WERI-Rb-1 (cell line): ENCODE results near the gene ZMAT2.
"Not testable (repeated sequence)": the region's sequence is repeated elsewhere in the genome, so short reads cannot be mapped to it uniquely, and the experiment has no call there.

Experiments used
- DNase-seq: peaks from one replicate; pipeline ENCODE4 v3.0.0-alpha.2; 2020
- H3K27ac ChIP-seq: fragments of 250-450 bp; sonication (Bioruptor Pico); 2 replicates; pipeline ENCODE4 v1.5.1; 2020; ENCODE audit warnings: mild to moderate bottlenecking, moderate library complexity
- H3K27me3 ChIP-seq: fragments of 250-450 bp; sonication (Bioruptor Pico); 2 replicates; pipeline ENCODE4 v1.5.1; 2021; ENCODE audit warnings: mild to moderate bottlenecking, low read depth, moderate library complexity; ENCODE audit not compliant: insufficient read depth, severe bottlenecking
- H3K36me3 ChIP-seq: fragments of 250-450 bp; sonication (Bioruptor Pico); 2 replicates; pipeline ENCODE4 v1.5.1; 2020; ENCODE audit warnings: mild to moderate bottlenecking, moderate library complexity
- H3K4me3 ChIP-seq: 2 replicates; pipeline ENCODE4 v1.5.1; 2011; ENCODE audit warnings: low read depth, mild to moderate bottlenecking, control low read depth, low read length
- H3K9me3 ChIP-seq: fragments of 250-450 bp; sonication (Bioruptor Pico); 2 replicates; pipeline ENCODE4 v1.5.1; 2021; ENCODE audit warnings: mild to moderate bottlenecking, moderate library complexity; ENCODE audit not compliant: severe bottlenecking
- TF ChIP-seq, protein P1 (sequence below): IDR thresholded peaks from 2 replicates; pipeline ENCODE4 v1.5.1; 2011; ENCODE audit warnings: low read depth, mild to moderate bottlenecking, control low read depth, inconsistent platforms, low read length

Gene ZMAT2

DNA sequence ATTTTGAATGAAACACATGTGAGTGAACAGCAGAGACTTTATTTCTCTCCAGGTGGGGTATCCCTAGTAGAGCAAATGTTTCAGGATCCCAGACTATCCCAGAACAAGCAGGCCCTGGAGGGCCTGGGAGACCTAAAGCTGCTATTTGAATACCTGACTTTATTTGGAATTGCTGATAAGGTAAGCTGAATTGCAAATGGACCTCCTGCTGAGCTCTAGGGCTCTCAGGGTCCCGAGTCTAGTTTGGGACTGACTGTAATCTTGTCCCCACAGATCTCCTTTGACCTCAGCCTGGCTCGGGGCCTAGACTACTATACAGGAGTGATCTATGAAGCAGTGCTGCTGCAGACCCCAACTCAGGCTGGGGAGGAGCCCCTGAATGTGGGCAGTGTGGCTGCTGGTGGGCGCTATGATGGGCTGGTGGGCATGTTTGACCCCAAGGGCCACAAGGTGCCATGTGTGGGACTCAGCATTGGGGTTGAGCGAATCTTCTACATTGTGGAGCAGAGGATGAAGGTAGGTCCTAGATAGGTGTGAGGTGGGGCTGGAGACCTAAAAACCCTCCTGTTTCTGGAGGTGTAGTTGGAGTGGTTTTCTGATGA is 3.3 kb upstream of the ZMAT2 start:
- Histone ChIP-seq H3K36me3 (peaks cover 80% of the 10 kb centered on the region), H3K9me3 (no peaks in the 10 kb centered on the region), H3K27ac (no peak overlapping the region), H3K27me3 (no peaks in the 10 kb centered on the region), H3K4me3 (no peak overlapping the region)
- DNase-seq = no peak
- TF ChIP-seq, protein P1, sequence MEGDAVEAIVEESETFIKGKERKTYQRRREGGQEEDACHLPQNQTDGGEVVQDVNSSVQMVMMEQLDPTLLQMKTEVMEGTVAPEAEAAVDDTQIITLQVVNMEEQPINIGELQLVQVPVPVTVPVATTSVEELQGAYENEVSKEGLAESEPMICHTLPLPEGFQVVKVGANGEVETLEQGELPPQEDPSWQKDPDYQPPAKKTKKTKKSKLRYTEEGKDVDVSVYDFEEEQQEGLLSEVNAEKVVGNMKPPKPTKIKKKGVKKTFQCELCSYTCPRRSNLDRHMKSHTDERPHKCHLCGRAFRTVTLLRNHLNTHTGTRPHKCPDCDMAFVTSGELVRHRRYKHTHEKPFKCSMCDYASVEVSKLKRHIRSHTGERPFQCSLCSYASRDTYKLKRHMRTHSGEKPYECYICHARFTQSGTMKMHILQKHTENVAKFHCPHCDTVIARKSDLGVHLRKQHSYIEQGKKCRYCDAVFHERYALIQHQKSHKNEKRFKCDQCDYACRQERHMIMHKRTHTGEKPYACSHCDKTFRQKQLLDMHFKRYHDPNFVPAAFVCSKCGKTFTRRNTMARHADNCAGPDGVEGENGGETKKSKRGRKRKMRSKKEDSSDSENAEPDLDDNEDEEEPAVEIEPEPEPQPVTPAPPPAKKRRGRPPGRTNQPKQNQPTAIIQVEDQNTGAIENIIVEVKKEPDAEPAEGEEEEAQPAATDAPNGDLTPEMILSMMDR = no peak

DNA sequence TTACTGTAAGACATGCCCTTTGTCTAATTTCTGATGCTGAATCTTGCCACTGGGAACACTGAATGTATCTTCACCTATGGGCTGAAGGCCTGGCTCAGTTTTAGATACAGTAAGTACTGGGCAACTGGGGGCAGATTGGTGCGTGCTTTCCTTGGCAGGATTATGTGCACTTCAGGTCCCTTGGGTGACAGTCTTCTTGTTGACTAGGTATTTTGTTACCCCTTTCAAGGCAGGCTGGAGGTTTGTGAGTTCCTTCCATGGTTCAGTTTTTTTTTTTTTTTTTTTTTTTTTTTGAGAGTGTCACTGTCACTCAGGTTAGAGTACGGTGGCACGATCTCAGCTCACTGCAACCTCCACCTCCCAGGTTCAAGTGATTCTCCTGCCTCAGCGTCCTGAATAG is 7.6 kb downstream of the ZMAT2 start:
- DNase-seq = no peak
- no peak overlapping the region for H3K27ac ChIP-seq
- TF ChIP-seq, protein P1 = no peak
- no peaks in the 10 kb centered on the region for H3K27me3 ChIP-seq
- H3K4me3 ChIP-seq = no peak overlapping the region
- no peaks in the 10 kb centered on the region for H3K9me3 ChIP-seq
- H3K36me3 ChIP-seq = peaks cover 40% of the 10 kb centered on the region

DNA sequence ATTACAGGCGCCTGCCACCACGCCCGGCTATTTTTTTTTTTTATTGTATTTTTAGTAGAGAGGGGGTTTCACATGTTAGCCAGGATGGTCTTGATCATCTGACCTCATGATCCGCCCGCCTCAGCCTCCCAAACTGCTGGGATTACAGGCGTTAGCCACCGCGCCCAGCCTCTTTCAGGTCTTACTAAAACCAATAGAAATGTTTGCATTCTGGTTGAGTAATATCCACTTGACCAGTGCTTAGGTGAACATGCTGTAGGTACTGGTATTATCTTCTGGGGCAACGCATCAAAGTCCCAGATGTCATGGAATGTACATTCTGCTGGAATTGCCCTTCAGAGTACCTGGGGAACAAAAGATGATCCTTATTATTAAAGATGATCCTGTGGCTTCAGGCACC is 8.5 kb downstream of the ZMAT2 start:
- DNase-seq, H3K27ac ChIP-seq, H3K4me3 ChIP-seq, H3K9me3 ChIP-seq, H3K27me3 ChIP-seq: not testable (repeated sequence)
- H3K36me3 ChIP-seq = peaks cover 30% of the 10 kb centered on the region

DNA sequence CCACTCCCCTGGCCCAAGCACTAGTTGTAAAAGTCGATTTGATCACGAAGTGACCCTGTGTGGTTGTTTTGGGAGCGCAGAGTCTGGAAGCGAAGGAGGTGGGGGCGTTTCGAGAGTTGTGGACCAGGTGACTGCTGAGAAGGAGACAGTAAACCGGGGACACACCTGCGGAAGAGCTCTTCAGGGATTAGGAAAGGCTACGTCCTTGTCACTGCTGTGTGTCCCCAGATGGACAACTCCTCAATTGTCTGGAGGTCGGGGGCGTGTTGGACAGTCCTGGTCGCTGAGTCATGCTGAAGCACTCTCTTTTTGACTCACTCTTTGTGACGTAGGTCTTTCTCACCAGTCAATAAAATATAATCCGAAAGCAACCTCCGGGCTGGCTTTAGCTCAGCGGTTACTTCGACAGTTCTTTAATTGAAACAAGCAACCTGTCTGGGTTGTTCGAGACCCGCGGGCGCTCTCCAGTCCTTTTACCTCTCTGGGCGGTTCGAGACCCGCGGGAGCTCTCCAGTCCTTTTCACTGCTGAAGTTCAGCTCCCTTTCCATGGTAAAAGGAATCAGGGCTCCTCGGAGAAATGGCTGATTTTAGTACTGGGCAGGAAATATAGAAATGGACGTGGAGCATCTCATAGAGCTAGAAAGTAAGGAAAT is 10.8 kb downstream of the ZMAT2 start:
- Histone ChIP-seq H3K27me3 (no peaks in the 10 kb centered on the region), H3K4me3 (no peak overlapping the region), H3K27ac (no peak overlapping the region), H3K9me3 (no peaks in the 10 kb centered on the region), H3K36me3 (peaks cover 11% of the 10 kb centered on the region)
- no peak for DNase-seq
- TF ChIP-seq, protein P1 = no peak

DNA sequence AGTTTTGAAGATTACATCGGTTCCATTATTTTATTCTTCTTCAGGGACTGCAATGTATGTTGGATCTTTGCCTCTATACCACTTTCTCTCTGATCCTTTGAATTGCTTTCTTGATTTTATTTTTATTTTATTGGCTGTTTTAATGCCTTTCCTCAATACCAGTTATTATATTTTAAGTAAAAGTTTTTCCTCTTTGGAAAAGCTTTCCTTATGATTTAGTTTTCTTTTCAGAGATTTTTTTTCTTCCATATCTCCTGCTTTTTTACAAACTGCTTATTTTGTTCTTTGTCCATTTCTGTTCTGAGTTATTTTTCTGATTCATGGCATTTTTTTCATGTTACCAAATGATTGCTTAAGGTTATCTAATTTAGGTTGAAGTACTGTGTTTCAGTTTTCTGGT is 11.5 kb downstream of the ZMAT2 start:
- TF ChIP-seq, protein P1 = no peak
- Histone ChIP-seq H3K4me3 (no peak overlapping the region), H3K36me3 (peaks cover 5% of the 10 kb centered on the region), H3K9me3 (no peaks in the 10 kb centered on the region), H3K27me3 (no peaks in the 10 kb centered on the region), H3K27ac (no peak overlapping the region)
- DNase-seq = no peak

DNA sequence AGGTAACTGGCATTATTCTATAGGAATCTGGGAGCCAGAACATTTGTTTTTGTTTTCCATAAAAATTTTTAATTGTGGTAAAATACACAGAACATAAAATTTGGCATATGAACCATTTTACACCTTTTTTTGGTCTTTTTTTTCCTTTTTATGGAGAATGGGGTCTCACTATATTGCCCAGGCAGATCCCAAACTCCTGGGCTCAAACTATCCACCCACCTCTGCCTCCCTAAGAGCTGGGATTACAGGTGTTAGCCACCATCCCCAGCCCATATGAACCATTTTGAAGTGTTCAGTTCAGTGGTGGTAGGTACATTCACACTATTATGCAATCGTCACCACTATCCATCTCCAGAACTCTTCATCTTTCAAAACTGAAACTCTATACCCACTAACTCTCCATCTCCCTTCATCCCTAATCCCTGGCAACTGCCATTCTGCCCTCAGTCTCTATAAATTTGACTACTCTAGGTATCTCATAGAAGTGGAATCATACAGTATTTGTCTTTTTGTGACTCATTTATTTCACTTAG is 13.4 kb downstream of the ZMAT2 start:
- Histone ChIP-seq H3K27ac (no peak overlapping the region), H3K27me3 (no peaks in the 10 kb centered on the region), H3K36me3 (no peaks in the 10 kb centered on the region), H3K4me3 (no peak overlapping the region), H3K9me3 (no peaks in the 10 kb centered on the region)
- DNase-seq = no peak
- TF ChIP-seq, protein P1 = no peak

DNA sequence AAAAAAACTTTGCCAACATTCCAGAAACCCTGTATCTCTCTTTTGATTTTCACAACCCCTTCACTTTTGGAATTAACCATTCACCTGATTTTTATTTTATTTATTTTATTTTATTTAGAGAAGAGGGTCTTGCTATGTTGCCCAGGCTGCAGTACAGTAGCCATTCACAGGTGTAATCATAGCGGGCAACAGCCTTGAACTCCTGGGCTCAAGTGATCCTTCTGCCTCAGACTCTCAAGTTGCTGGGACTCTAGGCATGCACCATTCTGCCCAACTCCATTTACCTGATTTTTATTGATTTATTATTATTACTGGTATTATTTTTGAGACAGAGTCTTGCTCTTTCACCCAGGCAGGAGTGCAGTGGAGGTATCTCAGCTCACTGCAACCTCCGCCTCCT is 16.0 kb downstream of the ZMAT2 start:
- H3K27me3 ChIP-seq, DNase-seq, H3K27ac ChIP-seq, H3K36me3 ChIP-seq, H3K9me3 ChIP-seq, H3K4me3 ChIP-seq: not testable (repeated sequence)
